CD4-positive, alpha-beta T cell treated with Interferon alpha-2 for 1 hour (primary cell): ENCODE data around the gene IQGAP1.

ENCODE experiments used
- DNase-seq, 2 donors: peaks; one replicate each; pipeline ENCODE4 v3.0.0-alpha.2; 2020 to 2022

Gene IQGAP1

GRCh38 chr15:90535254-90535653, 147.2 kb downstream of the IQGAP1 start:
- no peak for DNase-seq

GRCh38 chr15:90539789-90540188, 151.7 kb downstream of the IQGAP1 start:
- DNase-seq, result peak in 1 of 2 donors; percentile 71

GRCh38 chr15:90540768-90541167, 152.7 kb downstream of the IQGAP1 start:
- DNase-seq, result no peak

- no peak for DNase-seq
These were observed 157.1 kb downstream of the IQGAP1 start for GRCh38 chr15:90545095-90545494.

GRCh38 chr15:90547540-90547939, 159.5 kb downstream of the IQGAP1 start:
- DNase-seq, result no peak

- DNase-seq, result no peak
These were observed 162.9 kb downstream of the IQGAP1 start for GRCh38 chr15:90550919-90551318.
